ENCODE measurements around the gene MYL12B. TPM values are rescaled to one million over a fixed set of nuclear protein-coding genes. Genes with fewer than 3 reads are reported as not detected.
"Not testable (repeated sequence)": the region's sequence is repeated elsewhere in the genome, so short reads cannot be mapped to it uniquely, and the experiment has no call there.

Gene MYL12B
- total RNA-seq, 1 donor from 2014 or later, result 214 TPM

DNA sequence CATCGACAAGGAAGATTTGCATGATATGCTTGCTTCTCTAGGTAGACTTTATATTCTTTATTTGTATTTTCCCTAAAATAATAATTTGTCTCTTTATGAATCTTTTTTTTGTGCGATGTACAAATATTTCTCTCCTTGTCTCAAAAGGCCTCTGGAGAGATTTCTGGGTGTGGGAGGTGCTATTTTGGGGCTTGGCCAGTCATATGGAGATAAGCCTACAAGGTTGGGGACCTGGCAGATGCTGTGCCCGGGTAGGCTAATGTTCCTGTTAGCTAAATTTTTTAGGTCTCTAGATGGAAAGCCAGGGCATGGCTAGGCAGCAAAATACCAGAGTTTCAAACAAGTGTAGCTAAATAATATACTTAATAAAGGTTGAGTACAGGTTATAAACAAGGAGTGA lies 11.1 kb downstream of the MYL12B start:
- no peaks in the 10 kb centered on the region for H3K27me3 ChIP-seq
- H3K27ac ChIP-seq, result no peak overlapping the region
- TF ChIP-seq, protein P1, sequence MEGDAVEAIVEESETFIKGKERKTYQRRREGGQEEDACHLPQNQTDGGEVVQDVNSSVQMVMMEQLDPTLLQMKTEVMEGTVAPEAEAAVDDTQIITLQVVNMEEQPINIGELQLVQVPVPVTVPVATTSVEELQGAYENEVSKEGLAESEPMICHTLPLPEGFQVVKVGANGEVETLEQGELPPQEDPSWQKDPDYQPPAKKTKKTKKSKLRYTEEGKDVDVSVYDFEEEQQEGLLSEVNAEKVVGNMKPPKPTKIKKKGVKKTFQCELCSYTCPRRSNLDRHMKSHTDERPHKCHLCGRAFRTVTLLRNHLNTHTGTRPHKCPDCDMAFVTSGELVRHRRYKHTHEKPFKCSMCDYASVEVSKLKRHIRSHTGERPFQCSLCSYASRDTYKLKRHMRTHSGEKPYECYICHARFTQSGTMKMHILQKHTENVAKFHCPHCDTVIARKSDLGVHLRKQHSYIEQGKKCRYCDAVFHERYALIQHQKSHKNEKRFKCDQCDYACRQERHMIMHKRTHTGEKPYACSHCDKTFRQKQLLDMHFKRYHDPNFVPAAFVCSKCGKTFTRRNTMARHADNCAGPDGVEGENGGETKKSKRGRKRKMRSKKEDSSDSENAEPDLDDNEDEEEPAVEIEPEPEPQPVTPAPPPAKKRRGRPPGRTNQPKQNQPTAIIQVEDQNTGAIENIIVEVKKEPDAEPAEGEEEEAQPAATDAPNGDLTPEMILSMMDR (IDR thresholded peaks at IDR 0.05), result no peak
- TF ChIP-seq POLR2A (IDR thresholded peaks at IDR 0.05) (no peak), POLR2AphosphoS5 (IDR thresholded peaks at IDR 0.05; ENCODE audit: insufficient read depth in 1 of 2, low read depth in 1 of 2) (no peak)
- no peak overlapping the region for H3K4me3 ChIP-seq
- intact Hi-C loops (cut with DNase I), result no loop called here
- peaks cover 0 to 46% of the 10 kb centered on the region in 2 donors for H3K36me3 ChIP-seq
- H3K9me3 ChIP-seq, result no peaks in the 10 kb centered on the region
- peaks cover 43% of the 10 kb centered on the region for H3K4me1 ChIP-seq
- no peak for DNase-seq (ENCODE audit: extremely low spot score in 2 of 2)

GRCh38 chr18:3277643-3278213 lies 15.8 kb downstream of the MYL12B start:
- not testable (repeated sequence) for H3K4me1 ChIP-seq; H3K9me3 ChIP-seq; DNase-seq (ENCODE audit: extremely low spot score in 2 of 2); H3K27ac ChIP-seq; H3K4me3 ChIP-seq; H3K27me3 ChIP-seq
- H3K36me3 ChIP-seq, result peaks cover 0 to 47% of the 10 kb centered on the region in 2 donors
- intact Hi-C loops (cut with DNase I), result loop anchor here (2.0 kb wide), 1 partner anchor 391 kb away; no protein-coding TSS in a partner anchor

GRCh38 chr18:3279201-3280185 lies 17.6 kb downstream of the MYL12B start:
- intact Hi-C loops (cut with DNase I), result loop anchor here (2.0 to 10.0 kb wide), 3 partner anchors 165 to 389 kb away; no protein-coding TSS in a partner anchor
- Histone ChIP-seq H3K4me1 (no peaks in the 10 kb centered on the region), H3K36me3 (peaks cover 0 to 37% of the 10 kb centered on the region in 2 donors), H3K27me3 (no peaks in the 10 kb centered on the region), H3K27ac (no peak overlapping the region), H3K9me3 (no peaks in the 10 kb centered on the region), H3K4me3 (no peak overlapping the region)
- no peak for DNase-seq (ENCODE audit: extremely low spot score in 2 of 2)
- no peak for TF ChIP-seq POLR2A (IDR thresholded peaks at IDR 0.05)
- TF ChIP-seq, protein P1 (IDR thresholded peaks at IDR 0.05), result no peak

DNA sequence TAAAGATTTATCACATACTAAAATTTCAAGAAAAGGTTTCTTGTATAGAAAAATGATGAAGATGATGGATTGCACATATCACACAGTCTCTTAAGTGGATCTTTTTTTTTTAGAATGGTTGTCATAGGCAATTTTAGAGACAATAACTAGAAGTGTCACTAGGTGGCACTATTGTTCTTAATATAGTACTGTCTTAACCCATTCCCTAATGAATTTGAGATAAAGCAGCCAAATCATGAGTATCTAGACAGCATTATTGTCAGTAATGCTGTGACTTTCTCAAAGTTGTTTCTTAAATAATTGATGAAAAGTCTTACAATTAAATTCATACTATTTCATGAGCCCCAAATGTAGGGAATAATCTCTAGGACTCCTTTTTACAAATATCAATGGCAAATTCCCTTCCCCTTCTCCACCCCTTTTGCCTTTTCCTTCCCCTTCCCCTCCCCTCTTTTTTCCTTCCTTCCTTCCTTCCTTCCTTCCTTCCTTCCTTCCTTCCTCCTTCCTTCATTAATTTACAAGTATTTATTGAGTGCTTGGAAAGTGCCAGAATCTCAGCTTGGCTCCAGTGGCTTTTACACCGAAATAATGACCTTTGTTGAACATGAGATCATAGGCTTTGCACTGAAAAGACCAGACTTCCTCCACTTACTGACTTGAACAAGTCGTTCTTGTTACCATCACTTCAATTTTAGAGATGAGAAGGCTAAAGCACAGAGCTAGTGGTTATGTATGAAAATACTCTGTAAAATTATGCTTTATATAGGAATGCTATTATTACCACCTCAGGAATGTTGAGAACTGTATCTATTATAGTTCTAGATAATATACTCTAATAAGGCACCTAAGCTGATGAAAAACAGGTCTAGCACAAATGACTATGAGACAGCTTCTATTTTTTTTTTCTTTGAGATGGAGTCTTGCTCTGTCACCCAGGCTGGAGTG lies 19.8 kb downstream of the MYL12B start:
- Histone ChIP-seq H3K27me3 (no peaks in the 10 kb centered on the region), H3K27ac (no peak overlapping the region), H3K4me1 (no peaks in the 10 kb centered on the region), H3K9me3 (no peaks in the 10 kb centered on the region), H3K4me3 (no peak overlapping the region), H3K36me3 (peaks cover 0 to 16% of the 10 kb centered on the region in 2 donors)
- no peak for DNase-seq (ENCODE audit: extremely low spot score in 2 of 2)
- TF ChIP-seq POLR2AphosphoS5 (IDR thresholded peaks at IDR 0.05; ENCODE audit: insufficient read depth in 1 of 2, low read depth in 1 of 2) (no peak), POLR2A (IDR thresholded peaks at IDR 0.05) (no peak)
- TF ChIP-seq, protein P1 (IDR thresholded peaks at IDR 0.05), result peak; percentile 57 to 77 (median 74)
- intact Hi-C loops (cut with DNase I), result loop anchor here (5.0 to 10.0 kb wide), 2 partner anchors 163 to 306 kb away; no protein-coding TSS in a partner anchor
